Bronchial epithelial cell (primary cell): Measurements from ENCODE around the gene CAMK1G. TPM values are rescaled to one million over a fixed set of nuclear protein-coding genes. Genes with fewer than 3 reads are reported as not detected.

Experiments used
- DNase-seq: peaks from one replicate; pipeline ENCODE4 v3.0.0-alpha.2; 2010; ENCODE audit warnings: low read depth
- FAIRE-seq: peaks from 2 replicates; lab custom pipeline; 2011; peaks lifted over from hg19 to GRCh38; lab: Jason Lieb, UNC
- H3K27me3 ChIP-seq: 2 replicates; pipeline ENCODE4 v1.5.1; 2011; ENCODE audit warnings: low read length; ENCODE audit not compliant: control insufficient read depth, insufficient read depth
- H3K36me3 ChIP-seq: 2 replicates; pipeline ENCODE4 v1.5.1; 2011; ENCODE audit warnings: low read length; ENCODE audit not compliant: control insufficient read depth, insufficient read depth
- H3K4me3 ChIP-seq: 2 replicates; pipeline ENCODE4 v1.5.1; 2011; ENCODE audit warnings: mild to moderate bottlenecking, low read depth, low read length, control low read depth
- total RNA-seq: library from RNA; depleted of rRNA; stranded (reverse); fragments of >200 nt; gene quantifications from 2 replicates; pipeline ENCODE4 v1.2.1, GENCODE V29; 2014
- TF ChIP-seq, protein P1 (sequence below): IDR thresholded peaks from 2 replicates; pipeline ENCODE4 v1.5.1; 2011; ENCODE audit warnings: mild to moderate bottlenecking, moderate library complexity, low read length, control low read depth, inconsistent platforms; ENCODE audit not compliant: insufficient read depth, severe bottlenecking

Gene CAMK1G
- total RNA-seq, 1 donor from 2014 or later: not detected

DNA sequence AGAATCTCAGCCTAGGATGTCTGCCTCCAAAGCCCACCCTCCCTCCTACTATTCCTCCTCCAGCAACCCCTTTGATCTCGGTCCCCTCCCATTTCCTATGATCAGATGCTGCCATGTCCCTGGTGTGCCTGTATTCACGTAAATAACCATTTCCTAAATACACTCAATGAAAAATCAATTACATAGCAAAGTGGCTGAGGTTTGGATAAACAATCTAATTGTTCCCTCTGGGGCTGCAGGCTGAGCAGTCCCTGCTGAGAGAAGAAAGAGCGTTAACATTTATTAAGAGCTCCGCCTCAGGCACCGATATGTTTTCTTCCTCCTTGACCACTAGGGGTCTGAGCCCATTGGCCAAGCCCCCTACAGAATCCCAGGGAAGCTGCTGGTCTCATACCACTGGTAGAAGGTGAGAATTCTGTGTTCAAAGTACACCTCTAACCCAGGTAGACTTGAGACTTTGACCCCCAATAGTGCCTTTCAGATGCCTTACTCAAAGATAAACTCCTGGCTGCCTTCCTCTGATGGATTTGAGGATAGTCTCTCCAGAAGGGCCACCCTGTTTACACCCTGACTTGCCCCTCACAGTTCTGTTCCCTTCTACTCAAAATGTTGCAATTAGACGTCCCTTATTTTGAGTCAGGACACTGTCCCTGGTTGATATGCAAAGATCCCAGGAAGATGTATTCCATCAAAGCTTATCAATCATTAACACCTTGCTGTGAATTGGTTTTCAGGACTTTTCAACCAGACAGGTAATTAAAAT lies 33.9 kb upstream of the CAMK1G start:
- TF ChIP-seq, protein P1, sequence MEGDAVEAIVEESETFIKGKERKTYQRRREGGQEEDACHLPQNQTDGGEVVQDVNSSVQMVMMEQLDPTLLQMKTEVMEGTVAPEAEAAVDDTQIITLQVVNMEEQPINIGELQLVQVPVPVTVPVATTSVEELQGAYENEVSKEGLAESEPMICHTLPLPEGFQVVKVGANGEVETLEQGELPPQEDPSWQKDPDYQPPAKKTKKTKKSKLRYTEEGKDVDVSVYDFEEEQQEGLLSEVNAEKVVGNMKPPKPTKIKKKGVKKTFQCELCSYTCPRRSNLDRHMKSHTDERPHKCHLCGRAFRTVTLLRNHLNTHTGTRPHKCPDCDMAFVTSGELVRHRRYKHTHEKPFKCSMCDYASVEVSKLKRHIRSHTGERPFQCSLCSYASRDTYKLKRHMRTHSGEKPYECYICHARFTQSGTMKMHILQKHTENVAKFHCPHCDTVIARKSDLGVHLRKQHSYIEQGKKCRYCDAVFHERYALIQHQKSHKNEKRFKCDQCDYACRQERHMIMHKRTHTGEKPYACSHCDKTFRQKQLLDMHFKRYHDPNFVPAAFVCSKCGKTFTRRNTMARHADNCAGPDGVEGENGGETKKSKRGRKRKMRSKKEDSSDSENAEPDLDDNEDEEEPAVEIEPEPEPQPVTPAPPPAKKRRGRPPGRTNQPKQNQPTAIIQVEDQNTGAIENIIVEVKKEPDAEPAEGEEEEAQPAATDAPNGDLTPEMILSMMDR: no peak
- Histone ChIP-seq H3K27me3 (no peaks in the 10 kb centered on the region), H3K36me3 (no peaks in the 10 kb centered on the region), H3K4me3 (no peak overlapping the region)
- DNase-seq (no peak), FAIRE-seq (peak; percentile 68)

- Histone ChIP-seq H3K36me3 (no peaks in the 10 kb centered on the region), H3K27me3 (no peaks in the 10 kb centered on the region), H3K4me3 (no peak overlapping the region)
- FAIRE-seq: no peak
- peak; percentile 75 for DNase-seq
- TF ChIP-seq, protein P1: no peak
Measured at GRCh38 chr1:209550519-209550918, 33.0 kb upstream of the CAMK1G start.

DNA sequence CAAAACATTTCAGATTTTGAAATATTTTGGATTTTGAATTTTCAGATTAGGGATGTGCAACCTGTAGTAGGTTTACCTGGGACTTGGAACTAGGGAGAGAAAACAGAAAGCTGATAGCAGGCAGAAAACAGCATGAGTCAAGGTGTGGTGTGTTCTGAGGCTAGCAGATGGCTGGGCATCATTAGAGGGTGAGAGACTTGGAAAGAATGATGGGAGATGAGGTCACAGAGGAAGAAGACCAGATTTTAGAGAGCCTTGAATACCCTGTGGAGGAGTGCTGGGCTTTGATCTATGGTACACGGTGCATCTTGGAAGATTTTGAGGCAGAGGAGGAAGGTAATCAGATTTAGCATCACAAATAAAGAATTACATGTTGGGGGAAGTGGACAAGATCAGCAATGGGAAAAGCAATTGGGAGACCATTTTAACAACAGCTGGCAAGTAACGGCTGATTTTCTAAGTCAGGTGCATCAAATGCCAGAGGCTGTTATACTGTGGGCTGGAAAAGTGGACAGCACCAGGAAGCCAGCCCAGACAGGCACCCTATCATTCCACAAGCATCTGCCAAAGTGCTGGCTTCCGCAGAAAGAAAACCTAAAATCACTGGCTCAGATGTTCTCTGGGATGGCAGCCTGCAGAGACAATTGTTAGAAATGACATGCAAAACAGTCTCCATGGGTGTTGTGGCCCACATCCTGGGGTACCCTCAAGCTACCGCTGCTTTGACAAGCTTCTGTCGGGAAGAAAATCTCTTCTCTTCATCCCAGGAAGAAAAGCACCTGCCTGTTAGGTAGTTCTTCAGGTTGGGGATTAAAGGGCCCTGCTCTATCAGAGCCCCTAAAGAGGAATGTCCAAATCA lies 30.9 kb upstream of the CAMK1G start:
- DNase-seq (no peak), FAIRE-seq (no peak)
- TF ChIP-seq, protein P1: no peak
- Histone ChIP-seq H3K36me3 (no peaks in the 10 kb centered on the region), H3K27me3 (no peaks in the 10 kb centered on the region), H3K4me3 (no peak overlapping the region)

- peak; percentile 52 for FAIRE-seq
Measured at GRCh38 chr1:209554761-209555611, 28.5 kb upstream of the CAMK1G start.

GRCh38 chr1:209556162-209556690 lies 27.3 kb upstream of the CAMK1G start:
- FAIRE-seq: no peak

More at GRCh38 chr1:209554761-209555611, 28.5 kb upstream of the CAMK1G start:
- Histone ChIP-seq H3K36me3 (no peaks in the 10 kb centered on the region), H3K4me3 (no peak overlapping the region), H3K27me3 (no peaks in the 10 kb centered on the region)
- TF ChIP-seq, protein P1: no peak
- no peak for DNase-seq

More at GRCh38 chr1:209556162-209556690, 27.3 kb upstream of the CAMK1G start:
- H3K36me3 ChIP-seq: no peaks in the 10 kb centered on the region
- TF ChIP-seq, protein P1: no peak
- no peak overlapping the region for H3K4me3 ChIP-seq
- no peaks in the 10 kb centered on the region for H3K27me3 ChIP-seq
- DNase-seq: no peak
